ENCODE results near the gene DMRT2.

DMRT2 gene

GRCh38 chr9:1024112-1024511 is 26.0 kb upstream of the DMRT2 start:
- CTCF ChIA-PET, result no interaction called here
- H3K4me1 ChIP-seq (ENCODE audit: control insufficient read depth, insufficient read depth, low read length), result no peaks in the 10 kb centered on the region
- TF ChIP-seq AEBP2 (tag by site-specific recombination; IDR thresholded peaks at IDR 0.05; ENCODE audit: borderline replicate concordance) (no peak), PBX3 (CRISPR knock-in tag; IDR thresholded peaks at IDR 0.05) (no peak), ZNF768 (tag by site-specific recombination; IDR thresholded peaks at IDR 0.05) (no peak), KLF16 (tag by site-specific recombination; IDR thresholded peaks at IDR 0.05) (no peak), ZIC2 (tag by site-specific recombination; IDR thresholded peaks at IDR 0.05) (no peak), GLI2 (tag by site-specific recombination; IDR thresholded peaks at IDR 0.05; ENCODE audit: borderline replicate concordance, low read depth) (no peak), ZBTB6 (tag by site-specific recombination; IDR thresholded peaks at IDR 0.05) (no peak), ZNF510 (tag by site-specific recombination; IDR thresholded peaks at IDR 0.05; ENCODE audit: insufficient replicate concordance) (no peak), FEZF1 (tag by site-specific recombination; IDR thresholded peaks at IDR 0.05) (no peak), ZNF76 (tag by site-specific recombination; IDR thresholded peaks at IDR 0.05; ENCODE audit: borderline replicate concordance, low read depth) (no peak), ZNF112 (tag by site-specific recombination; IDR thresholded peaks at IDR 0.05) (no peak), ATF2 (tag by site-specific recombination; IDR thresholded peaks at IDR 0.05; ENCODE audit: low read depth) (no peak), BCL11B (tag by site-specific recombination; IDR thresholded peaks at IDR 0.05; ENCODE audit: low read depth) (no peak), ZSCAN16 (tag by site-specific recombination; IDR thresholded peaks at IDR 0.05) (no peak), GLIS1 (tag by site-specific recombination; IDR thresholded peaks at IDR 0.05) (no peak), ZNF561 (tag by site-specific recombination; IDR thresholded peaks at IDR 0.05; ENCODE audit: borderline replicate concordance) (no peak), OVOL3 (tag by site-specific recombination; IDR thresholded peaks at IDR 0.05) (no peak), ZFHX2 (tag by site-specific recombination; conservative IDR thresholded peaks at IDR 0.05) (no peak)
- H3K36me3 ChIP-seq (ENCODE audit: control insufficient read depth in 2 of 2, insufficient read depth in 1 of 2, low read length in 2 of 2), result no peaks in the 10 kb centered on the region
- POLR2A ChIA-PET, result no interaction called here
- H3K4me3 ChIP-seq (ENCODE audit: low read depth, low read length), result no peak overlapping the region
- H3K9me3 ChIP-seq (ENCODE audit: control insufficient read depth, insufficient read depth, low read depth, low read length), result no peaks in the 10 kb centered on the region
- no peak overlapping the region for H3K27ac ChIP-seq (ENCODE audit: extremely low read depth, low read depth, low read length)

- no peaks in the 10 kb centered on the region for H3K4me1 ChIP-seq (ENCODE audit: control insufficient read depth, insufficient read depth, low read length)
- H3K27ac ChIP-seq (ENCODE audit: extremely low read depth, low read depth, low read length), result no peak overlapping the region
- ChIA-PET CTCF (interaction anchor here (0.6 to 1.2 kb wide), 2 partner anchors 17 to 33 kb away, joined by 3 to 5 read pairs; no protein-coding TSS in a partner anchor), POLR2A (no interaction called here)
- H3K36me3 ChIP-seq (ENCODE audit: control insufficient read depth in 2 of 2, insufficient read depth in 1 of 2, low read length in 2 of 2), result no peaks in the 10 kb centered on the region
- no peak overlapping the region for H3K4me3 ChIP-seq (ENCODE audit: low read depth, low read length)
- TF ChIP-seq REPIN1 (tag by site-specific recombination; IDR thresholded peaks at IDR 0.05; ENCODE audit: low read depth) (no peak), ELK4 (IDR thresholded peaks at IDR 0.05; ENCODE audit: borderline replicate concordance, low read depth, low read length) (no peak), ZNF239 (tag by site-specific recombination; IDR thresholded peaks at IDR 0.05) (no peak)
- H3K9me3 ChIP-seq (ENCODE audit: control insufficient read depth, insufficient read depth, low read depth, low read length), result no peaks in the 10 kb centered on the region
Observed at GRCh38 chr9:1025131-1025530, 25.0 kb upstream of the DMRT2 start.
